HEK293T (cell line): Measurements from ENCODE around the gene GPHN.

Experiments
- BHLHE40 ChIP-seq: fragments of 450-650 bp; IDR thresholded peaks from 2 replicates; pipeline ENCODE4 v1.6.1; 2016; ENCODE audit warnings: mild to moderate bottlenecking, moderate library complexity, borderline replicate concordance
- FOXA1 ChIP-seq: fragments of 450-650 bp; IDR thresholded peaks from 2 replicates; pipeline ENCODE4 v1.6.1; 2016; ENCODE audit warnings: mild to moderate bottlenecking
- FOXK2 ChIP-seq: fragments of 450-650 bp; IDR thresholded peaks from 2 replicates; pipeline ENCODE4 v1.6.1; 2016; ENCODE audit warnings: mild to moderate bottlenecking
- FOXM1 ChIP-seq: fragments of 450-650 bp; IDR thresholded peaks from 2 replicates; pipeline ENCODE4 v1.6.1; 2017; ENCODE audit warnings: mild to moderate bottlenecking, borderline replicate concordance
- SP1 ChIP-seq: fragments of 450-650 bp; IDR thresholded peaks from 2 replicates; pipeline ENCODE4 v1.6.1; 2017
- SUZ12 ChIP-seq: fragments of 450-650 bp; IDR thresholded peaks from 2 replicates; pipeline ENCODE4 v1.6.1; 2016; ENCODE audit warnings: mild to moderate bottlenecking
- TARDBP ChIP-seq: fragments of 450-650 bp; IDR thresholded peaks from 2 replicates; pipeline ENCODE4 v1.6.1; 2016

DNA sequence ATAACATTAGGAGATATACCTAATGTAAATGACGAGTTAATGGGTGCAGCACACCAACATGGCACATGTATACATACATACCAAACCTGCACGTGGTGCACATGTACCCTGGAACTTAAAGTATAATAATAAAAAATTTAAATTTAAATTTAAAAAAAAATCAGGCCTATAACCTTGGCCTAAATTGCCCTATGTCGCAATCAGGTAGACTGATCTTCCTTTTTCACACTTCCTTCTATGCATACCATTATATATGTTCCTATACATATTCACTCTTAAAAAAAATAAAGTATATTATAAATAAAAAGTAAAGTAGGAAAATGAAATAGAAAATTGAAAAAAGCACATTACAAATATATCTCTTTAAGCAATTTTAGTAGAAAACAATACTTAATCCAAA, 563.6 kb downstream of the GPHN start:
- TF ChIP-seq FOXM1 = no peak
- TF ChIP-seq TARDBP = no peak
- no peak for TF ChIP-seq SUZ12
- TF ChIP-seq BHLHE40 = no peak
- no peak for TF ChIP-seq FOXK2
- TF ChIP-seq SP1 = no peak
- TF ChIP-seq FOXA1 = no peak
